Thyroid gland (tissue), 4 donors: Measurements from ENCODE around the gene TMOD3.

Experiments
- POLR2A ChIP-seq, 2 donors: fragments of 450-650 bp; IDR thresholded peaks; one replicate each; pipeline ENCODE4 v1.6.1; 2017; ENCODE audit warnings: antibody characterized with exemption in 2 of 2, mild to moderate bottlenecking in 2 of 2, moderate library complexity in 1 of 2
- TF ChIP-seq, protein P1 (sequence below), 6 experiments: fragments of 200-600 bp in 3 of 6; fragments of 450-650 bp in 3 of 6; sonication (generic) in 3 of 6; IDR thresholded peaks; one replicate each; pipeline ENCODE4 v1.5.1; 2016 to 2019; ENCODE audit warnings: antibody characterized with exemption in 6 of 6, mild to moderate bottlenecking in 2 of 6, inconsistent platforms in 1 of 6, moderate library complexity in 1 of 6

DNA sequence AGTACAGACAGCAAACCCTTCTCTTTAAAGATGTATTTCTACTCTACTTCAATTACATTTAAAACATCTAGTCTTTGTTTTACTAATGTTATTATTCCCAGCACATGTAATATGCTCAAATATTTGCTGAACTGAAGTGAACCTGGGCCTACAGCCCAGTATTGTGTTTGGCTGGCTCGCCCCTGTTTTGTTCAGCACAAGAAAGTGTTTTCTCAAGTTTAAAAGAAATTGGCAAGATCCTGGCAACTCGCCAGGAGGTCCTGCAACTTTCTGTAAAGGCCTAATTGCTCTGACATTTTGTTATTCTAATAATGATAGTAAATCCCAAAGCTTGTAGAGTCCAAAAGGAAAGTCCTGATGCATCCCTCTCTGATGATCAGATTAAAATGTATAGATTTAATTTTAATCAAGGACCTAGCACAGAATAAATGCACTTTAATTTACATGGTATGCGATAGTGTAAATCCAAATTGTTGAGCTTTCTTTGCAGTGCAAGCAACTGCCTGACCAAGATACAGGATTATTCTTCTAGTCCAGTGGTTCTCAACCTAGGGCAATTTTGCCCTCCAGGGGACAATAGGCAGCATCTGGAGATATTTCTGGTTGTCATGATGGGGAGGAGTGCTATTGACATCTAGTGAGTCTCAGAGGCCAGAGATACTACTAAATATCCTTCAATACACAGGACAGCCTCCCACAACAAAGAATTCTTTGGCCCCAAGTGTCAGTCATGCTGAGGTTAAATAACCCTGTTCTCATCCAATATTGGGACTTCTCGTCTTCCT is 35.7 kb upstream of the TMOD3 start:
- TF ChIP-seq, protein P1, sequence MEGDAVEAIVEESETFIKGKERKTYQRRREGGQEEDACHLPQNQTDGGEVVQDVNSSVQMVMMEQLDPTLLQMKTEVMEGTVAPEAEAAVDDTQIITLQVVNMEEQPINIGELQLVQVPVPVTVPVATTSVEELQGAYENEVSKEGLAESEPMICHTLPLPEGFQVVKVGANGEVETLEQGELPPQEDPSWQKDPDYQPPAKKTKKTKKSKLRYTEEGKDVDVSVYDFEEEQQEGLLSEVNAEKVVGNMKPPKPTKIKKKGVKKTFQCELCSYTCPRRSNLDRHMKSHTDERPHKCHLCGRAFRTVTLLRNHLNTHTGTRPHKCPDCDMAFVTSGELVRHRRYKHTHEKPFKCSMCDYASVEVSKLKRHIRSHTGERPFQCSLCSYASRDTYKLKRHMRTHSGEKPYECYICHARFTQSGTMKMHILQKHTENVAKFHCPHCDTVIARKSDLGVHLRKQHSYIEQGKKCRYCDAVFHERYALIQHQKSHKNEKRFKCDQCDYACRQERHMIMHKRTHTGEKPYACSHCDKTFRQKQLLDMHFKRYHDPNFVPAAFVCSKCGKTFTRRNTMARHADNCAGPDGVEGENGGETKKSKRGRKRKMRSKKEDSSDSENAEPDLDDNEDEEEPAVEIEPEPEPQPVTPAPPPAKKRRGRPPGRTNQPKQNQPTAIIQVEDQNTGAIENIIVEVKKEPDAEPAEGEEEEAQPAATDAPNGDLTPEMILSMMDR (IDR thresholded peaks at IDR 0.05), result no peak
- TF ChIP-seq POLR2A (IDR thresholded peaks at IDR 0.05), result no peak
